HepG2 (cell line): ENCODE measurements around the gene PRELP. TPM values are rescaled to one million over a fixed set of nuclear protein-coding genes. Genes with fewer than 3 reads are reported as not detected.

ENCODE experiments used
- KIAA2018 ChIP-seq: sonication (generic); formaldehyde crosslinking; IDR thresholded peaks from 2 replicates; pipeline ENCODE4 v1.5.0; 2020; ENCODE audit warnings: mild to moderate bottlenecking, missing genetic modification reagents, borderline replicate concordance
- ZNF230 ChIP-seq: sonication (generic); formaldehyde crosslinking; IDR thresholded peaks from 2 replicates; pipeline ENCODE4 v1.4.0; 2020; ENCODE audit warnings: mild to moderate bottlenecking, missing genetic modification reagents
- polyA plus RNA-seq, 8 experiments: library from polyadenylated mRNA; depleted of rRNA in 3 of 8; stranded (reverse) in 7 of 8; unstranded in 1 of 8; fragments of >200 nt; fragmentation: Illumina TruSeq in 4 of 8; extraction: Trizol in 4 of 8; gene quantifications; 2 replicates each; pipeline versions ENCODE4 v1.2.1 to v1.2.3, GENCODE V29; 2011 to 2016; ENCODE audit warnings: low read depth in 4 of 8, missing spikeins in 1 of 8, mixed read lengths in 1 of 8; ENCODE audit not compliant: insufficient read depth in 1 of 8
- total RNA-seq, 5 experiments: library from RNA; depleted of rRNA; stranded (reverse); fragments of >200 nt; fragmentation: Illumina TruSeq; extraction: Trizol; gene quantifications; 2 replicates each; pipeline ENCODE4 v1.2.3, GENCODE V29; 2016; ENCODE audit warnings: low read depth in 1 of 5
- TF ChIP-seq, protein P1 (sequence below): sonication (generic); formaldehyde crosslinking; IDR thresholded peaks from 2 replicates; pipeline ENCODE4 v1.5.1; 2020; ENCODE audit warnings: missing genetic modification reagents, mild to moderate bottlenecking, borderline replicate concordance

The PRELP gene
- total and polyA plus RNA-seq, 2 of the 13 experiments (the other 11 are each of a cell fraction or from before 2014, with no cell fraction given), result not detected

DNA sequence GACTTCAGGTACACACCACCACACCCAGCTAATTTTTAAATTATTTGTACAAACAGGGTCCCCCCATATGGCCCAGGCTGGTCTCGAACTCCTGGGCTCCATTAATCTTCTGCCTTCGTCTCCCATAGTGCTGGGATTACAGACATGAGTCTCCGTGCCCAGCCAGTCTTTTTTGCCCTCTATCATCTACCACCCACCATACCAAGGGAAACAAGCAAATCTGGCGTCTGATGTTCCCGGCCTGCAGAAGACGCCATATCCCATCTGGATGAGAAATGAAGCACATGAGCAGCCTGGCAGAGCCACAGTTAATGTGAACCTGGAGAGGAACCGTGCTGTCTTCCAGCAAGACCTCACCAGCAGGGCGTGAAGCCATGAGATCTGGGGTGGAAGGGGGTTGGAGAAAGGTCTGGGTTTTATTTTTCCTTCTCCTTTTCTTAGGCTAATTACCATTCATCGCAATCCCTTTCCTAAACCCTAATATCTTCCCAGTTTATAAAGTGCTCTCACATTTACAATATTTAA lies 1.8 kb upstream of the PRELP start (continued):
- no peak for TF ChIP-seq KIAA2018
- no peak for TF ChIP-seq ZNF230 (CRISPR knock-in tag)
- TF ChIP-seq, protein P1, sequence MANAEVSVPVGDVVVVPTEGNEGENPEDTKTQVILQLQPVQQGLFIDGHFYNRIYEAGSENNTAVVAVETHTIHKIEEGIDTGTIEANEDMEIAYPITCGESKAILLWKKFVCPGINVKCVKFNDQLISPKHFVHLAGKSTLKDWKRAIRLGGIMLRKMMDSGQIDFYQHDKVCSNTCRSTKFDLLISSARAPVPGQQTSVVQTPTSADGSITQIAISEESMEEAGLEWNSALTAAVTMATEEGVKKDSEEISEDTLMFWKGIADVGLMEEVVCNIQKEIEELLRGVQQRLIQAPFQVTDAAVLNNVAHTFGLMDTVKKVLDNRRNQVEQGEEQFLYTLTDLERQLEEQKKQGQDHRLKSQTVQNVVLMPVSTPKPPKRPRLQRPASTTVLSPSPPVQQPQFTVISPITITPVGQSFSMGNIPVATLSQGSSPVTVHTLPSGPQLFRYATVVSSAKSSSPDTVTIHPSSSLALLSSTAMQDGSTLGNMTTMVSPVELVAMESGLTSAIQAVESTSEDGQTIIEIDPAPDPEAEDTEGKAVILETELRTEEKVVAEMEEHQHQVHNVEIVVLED (CRISPR knock-in tag), result no peak
